Right kidney (tissue), 1 donor: ENCODE measurements around the gene SUN3.
"Not testable (repeated sequence)": the region's sequence is repeated elsewhere in the genome, so short reads cannot be mapped to it uniquely, and the experiment has no call there.

ENCODE experiments used
- DNase-seq: peaks from one replicate; pipeline ENCODE4 v3.0.0-alpha.2; 2016

SUN3 gene

DNA sequence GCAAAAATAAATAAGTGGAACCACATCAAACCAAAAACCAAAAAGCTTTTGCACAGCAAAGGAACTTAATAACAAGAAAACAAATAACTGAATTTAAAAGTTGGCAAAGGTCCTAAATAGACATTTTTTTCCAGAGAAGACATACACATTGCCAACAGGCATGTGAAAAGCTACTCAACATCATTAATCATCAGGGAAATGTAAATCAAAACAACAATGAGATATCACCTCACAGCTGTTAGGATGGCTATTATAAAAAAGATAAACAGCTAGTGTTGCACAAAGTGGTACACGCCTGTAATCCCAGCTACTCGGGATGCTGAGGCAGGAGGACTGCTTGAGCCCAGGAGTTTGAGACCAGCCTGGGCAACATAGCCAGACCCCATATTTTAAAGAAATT is 2.2 kb upstream of the SUN3 start:
- no peak for DNase-seq

DNA sequence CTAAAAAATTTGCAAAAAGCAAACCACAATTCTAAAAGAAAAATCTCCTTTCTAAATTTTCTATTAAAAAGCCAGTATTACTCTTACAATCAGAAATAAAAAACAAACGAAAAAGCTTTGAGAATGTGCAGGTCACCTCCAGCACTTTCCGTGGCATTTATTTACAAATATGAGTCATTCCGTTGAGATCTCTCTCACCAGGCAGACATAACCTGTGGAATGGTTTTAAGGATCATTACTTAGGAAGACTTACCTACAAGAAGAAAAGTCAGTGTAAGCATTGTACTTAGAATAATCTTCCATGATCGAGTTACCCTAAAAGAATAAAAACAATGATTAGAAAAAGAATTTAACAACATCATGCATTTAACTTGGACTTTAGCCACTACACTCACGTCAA is 3.3 kb downstream of the SUN3 start:
- DNase-seq: no peak

DNA sequence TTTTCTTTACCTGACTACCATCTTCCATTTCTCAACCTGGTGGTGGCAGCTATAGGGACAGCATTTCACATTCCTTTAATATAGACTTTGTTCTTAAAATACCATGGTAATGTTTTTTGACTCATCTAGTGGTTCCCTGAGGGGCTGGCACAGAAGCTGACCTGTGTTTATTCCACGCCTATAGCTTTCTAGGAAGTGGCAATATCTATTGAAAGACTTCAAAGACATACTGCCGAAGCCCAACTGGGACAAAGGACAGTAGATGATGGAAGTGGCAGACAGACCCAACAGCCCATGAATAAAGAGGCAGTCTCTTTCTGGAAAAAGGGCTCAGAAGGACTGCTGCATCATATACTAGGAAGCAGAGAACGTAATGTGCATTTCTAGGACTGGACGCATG is 11.2 kb downstream of the SUN3 start:
- no peak for DNase-seq

- no peak for DNase-seq
Measured at GRCh38 chr7:48016641-48017040, 12.3 kb downstream of the SUN3 start.

GRCh38 chr7:48011951-48012350 is 17.0 kb downstream of the SUN3 start:
- DNase-seq: no peak

DNA sequence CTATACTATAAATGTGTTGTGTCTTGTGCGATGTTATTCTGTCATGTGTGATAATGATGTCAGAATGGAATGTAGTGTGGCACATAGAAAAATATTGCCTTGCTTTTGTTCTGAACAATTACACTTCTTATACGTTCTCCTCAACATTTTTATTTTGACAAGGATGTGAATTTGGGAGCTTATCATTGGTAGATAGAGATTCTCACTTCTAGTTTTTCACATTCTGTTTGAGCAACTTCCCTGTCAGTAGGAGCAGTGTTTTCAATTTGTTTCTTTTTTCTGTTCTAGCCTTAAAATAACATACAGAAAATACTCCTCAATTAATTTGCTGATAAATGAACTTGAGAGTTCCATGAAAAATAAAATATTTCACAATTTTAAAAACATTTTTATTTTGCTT is 17.6 kb downstream of the SUN3 start:
- DNase-seq: no peak

DNA sequence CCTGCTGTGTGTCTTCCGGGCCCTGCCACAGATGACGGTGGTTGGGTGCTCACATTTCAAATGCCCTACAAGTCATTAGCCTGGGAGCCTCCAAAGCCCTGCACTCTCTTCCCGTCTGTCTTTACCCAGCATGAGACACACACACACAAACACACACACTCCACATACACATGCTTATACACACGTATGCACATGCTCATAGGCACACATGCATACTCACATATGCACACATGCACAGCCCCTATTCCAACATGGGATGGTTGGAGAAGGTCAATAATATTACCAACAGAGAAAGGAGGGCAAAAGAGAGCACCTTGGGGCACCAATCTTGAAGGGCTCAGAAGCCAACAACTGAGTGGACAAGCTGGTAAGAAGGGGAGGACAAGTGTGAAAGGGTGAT is 19.0 kb downstream of the SUN3 start:
- DNase-seq: no peak

GRCh38 chr7:48009257-48009656 is 19.6 kb downstream of the SUN3 start:
- no peak for DNase-seq

GRCh38 chr7:48006866-48007265 is 22.0 kb downstream of the SUN3 start:
- no peak for DNase-seq

- DNase-seq: no peak
Measured at GRCh38 chr7:48004638-48005037, 24.3 kb downstream of the SUN3 start.

GRCh38 chr7:48004032-48004431 is 24.9 kb downstream of the SUN3 start:
- DNase-seq: no peak

DNA sequence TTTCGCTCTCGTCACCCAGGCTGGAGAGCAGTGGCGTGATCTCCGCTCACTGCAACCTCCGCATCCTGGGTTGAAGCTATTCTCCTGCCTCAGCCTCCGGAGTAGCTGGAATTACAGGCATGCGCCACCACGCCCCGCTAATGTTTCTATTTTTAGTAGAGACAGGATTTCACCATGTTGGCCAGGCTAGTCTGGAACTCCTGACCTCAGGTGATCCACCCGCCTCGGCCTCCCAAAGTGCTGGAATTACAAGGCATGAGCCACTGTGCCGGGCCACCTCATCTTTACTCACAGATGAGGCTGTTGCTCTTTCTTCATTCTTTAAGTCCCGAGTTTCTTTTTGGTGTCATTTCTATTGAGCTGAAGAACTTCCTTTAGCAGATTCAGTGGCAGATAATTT is 28.7 kb downstream of the SUN3 start:
- not testable (repeated sequence) for DNase-seq

- no peak for DNase-seq
Measured at GRCh38 chr7:47999413-47999812, 29.5 kb downstream of the SUN3 start.

DNA sequence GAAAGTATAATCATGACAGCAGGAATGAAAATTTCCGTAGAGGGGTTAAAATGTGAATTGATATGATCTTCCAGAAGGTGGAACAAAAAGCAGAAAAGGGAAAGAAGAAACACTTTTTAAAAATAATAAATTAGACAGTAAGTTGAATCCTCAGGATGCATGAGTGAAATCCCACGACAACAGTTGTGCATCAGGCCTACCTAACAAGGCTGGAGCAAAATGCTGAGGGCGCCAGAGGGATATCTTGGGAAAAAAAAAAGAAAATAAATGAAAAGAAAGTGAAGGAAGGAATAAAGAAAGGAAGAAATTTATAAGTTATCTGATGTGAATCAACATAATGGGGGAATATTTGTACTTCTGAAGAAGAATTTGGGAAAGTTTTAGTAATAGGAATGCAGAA is 36.5 kb downstream of the SUN3 start:
- DNase-seq: no peak

DNA sequence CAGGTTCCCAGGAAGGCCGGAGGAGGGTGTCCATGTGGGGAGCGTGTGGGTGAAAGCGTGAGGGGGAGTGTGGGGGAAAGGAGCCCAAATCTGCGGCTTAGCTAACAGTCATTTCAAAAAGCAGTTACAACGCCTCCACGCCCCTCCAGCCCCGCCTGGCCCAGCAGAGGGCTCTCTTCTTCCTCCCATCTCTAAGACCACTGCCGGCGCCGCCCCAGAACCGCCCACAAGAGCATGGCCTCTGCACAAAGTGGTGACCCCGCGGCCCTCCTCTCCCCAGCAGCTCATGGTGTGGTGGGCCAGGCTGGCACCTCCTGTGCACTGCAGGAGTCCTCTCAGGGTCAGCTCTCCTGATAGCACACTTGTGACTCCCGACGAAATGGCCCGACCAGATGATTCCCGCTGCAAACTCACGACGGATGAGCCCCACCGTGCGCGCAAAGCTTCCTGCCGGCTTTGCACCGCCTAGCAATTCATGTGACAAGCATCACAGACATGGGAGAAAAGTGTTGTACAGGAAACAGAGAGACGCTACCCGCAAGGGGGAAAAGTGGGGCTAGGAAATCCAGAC is 37.1 kb downstream of the SUN3 start:
- peak; percentile 82 for DNase-seq

DNA sequence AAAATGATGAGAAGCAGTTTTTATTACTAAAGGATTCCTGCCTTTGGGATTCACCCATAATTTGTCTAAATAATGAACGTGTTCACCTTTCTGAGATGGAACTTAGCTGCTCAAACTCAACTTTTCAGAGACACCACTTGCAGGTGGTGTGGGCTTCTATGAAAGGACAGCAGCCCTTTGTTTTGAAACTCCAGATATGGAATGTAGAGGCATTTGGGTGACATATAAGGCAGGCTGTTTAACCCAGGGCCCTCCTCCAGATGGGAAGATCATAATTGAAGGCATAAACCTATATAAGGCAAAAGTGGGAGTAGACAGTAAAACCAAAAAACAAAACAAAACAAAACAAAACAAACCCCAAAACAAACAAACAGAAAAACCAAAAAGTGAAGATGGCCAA is 37.6 kb downstream of the SUN3 start:
- DNase-seq: no peak

DNA sequence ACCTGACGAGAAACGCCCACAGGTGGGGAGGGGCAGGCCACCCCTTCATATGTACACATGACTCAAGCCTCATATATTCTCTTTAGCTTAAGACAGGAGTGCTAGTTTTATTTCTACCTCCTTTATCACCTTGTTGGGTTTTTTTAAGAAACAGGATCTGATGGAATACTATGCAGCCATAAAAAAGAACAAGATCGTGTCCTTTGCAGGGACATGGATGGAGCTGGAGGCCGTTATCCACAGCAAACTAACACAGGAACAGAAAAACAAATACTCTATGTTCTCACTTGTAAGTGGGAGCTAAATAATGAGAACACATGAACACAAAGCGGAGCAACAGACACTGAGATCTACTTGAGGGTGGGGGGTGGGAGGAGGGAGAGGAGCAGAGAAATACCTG is 38.3 kb downstream of the SUN3 start:
- no peak for DNase-seq

DNA sequence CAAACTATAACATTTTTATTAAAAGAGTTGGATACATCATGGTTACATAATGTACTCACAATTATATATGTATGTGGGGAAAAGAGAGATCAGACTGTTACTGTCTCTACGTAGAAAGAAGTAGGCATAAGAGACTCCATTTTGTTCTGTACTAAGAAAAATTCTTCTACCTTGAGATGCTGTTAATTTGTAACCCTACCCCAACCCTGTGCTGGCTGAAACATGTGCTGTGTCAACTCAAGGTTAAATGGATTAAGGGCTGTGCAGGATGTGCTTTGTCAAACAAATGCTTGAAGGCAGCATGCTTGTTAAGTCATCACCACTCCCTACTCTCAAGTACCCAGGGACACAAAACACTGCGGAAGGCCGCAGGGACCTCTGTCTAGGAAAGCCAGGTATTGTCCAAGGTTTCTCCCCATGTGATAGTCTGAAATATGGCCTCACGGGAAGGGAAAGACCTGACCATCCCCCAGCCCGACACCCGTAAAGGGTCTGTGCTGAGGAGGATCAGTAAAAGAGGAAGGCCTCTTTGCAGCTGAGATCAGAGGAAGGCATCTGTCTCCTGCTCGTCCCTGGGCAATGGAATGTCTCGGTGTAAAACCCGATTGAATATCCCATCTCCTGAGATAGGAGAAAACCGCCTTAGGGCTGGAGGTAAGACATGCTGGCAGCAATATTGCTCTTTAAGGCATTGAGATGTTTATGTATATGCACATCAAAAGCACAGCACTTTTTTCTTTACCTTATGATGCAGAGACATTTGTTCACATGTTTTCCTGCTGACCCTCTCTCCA is 39.1 kb downstream of the SUN3 start:
- not testable (repeated sequence) for DNase-seq

DNA sequence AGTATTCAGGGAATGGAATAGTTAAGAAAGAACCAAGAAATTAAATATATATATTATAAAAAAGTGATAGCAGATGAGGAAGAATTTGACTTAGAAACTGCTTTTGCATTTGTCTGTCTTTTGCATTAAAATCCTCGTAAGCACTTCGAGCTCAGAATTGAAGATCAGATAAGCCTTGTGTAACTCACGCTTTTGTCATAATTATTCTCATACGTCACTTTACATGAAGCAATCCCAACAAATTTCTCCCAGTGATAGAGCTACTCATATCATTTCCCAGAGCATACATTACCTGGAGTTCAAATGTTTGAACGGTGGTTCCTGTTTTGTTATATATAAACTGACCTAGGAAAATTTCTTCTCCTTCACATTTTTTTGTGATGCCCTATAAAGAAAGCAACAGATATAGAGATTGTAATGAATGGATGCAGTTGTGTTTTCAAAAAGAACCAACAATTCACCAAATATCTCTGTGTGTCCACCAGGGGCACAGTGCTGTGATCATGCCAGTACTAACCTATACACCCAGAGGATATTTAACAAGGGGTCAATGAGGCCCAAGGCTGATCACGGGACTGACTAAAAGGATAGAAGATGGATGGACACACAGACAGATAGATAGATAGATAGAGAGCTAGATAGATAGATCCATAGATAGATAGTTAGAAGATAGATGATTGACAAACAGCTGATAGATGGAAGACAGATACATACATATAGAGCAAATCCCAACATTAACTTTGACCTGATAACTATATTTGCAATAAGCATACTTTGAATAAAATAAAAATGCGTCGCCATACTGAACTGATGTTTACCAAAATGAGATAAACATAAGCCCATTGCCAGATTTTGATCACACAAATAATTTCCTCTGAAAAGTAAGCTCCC is 40.2 kb downstream of the SUN3 start:
- DNase-seq: no peak

GRCh38 chr7:47982610-47983009 is 46.3 kb downstream of the SUN3 start:
- DNase-seq: no peak

- not testable (repeated sequence) for DNase-seq
Measured at GRCh38 chr7:47980648-47981047, 48.3 kb downstream of the SUN3 start.

DNA sequence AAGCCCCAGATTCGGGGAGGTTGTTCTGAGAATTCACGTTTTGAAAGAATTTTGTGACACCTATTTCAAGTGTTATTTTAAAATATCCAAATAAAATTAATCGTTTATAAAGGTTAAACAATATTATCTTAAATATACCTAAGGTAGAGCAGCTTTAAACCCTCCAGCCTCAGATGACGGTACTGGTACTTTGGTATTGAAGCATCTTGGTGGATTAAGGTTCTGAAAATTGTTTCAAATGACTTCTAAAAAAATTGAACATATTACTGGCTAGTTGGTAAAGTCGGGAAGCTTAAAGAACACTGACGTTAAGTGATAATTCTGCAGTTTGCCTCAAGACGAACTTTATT is 49.1 kb downstream of the SUN3 start:
- DNase-seq: no peak

DNA sequence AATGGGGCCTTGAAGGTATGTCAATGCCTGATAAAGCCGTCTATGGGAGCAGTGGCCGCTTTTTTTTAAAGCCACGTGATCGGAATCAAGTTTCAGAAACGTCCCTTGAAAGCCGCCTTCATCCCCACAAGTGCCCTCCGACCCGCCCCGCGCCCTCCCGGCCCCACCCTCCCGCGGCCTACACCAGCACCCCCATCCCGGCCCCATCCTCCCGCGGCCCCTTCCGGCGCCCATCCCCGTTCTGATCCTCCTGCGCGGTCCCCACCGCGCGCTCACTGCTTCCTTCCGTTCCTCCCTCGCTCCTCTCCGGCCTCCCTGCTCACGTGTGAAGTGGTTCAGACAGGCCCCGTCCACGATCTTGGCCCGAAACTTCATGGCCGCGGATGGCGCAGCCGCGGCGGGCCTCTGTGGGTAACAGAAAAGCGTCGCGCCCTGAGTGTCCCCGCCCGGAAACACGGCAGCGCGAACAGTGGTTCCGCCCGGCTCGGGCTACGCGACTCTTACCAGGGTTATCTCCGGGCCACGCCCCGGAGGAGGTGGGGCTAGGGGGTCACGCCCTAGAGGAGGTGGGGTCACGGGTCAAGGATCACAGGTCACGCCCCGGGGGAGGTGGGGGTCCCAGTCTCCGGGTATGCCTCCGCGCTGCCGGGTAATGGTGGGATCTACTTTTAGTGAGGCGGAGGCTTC is 49.6 kb downstream of the SUN3 start, which contains the start of gene HUS1:
Gene HUS1 (minus strand): TSS at position 471 of the 687 bp plus-strand sequence. CDS start 96 bp downstream, at position 375.
- DNase-seq: peak; percentile 89
